Measurements from ENCODE around the gene LKAAEAR1. TPM values are rescaled to one million over a fixed set of nuclear protein-coding genes. Genes with fewer than 3 reads are reported as not detected.

Gene LKAAEAR1
- total and polyA plus RNA-seq, 9 of the 15 experiments (the other 6 are each of a cell fraction or from before 2014, with no cell fraction given) = not detected

- TF ChIP-seq ZNF318 (IDR thresholded peaks at IDR 0.05; ENCODE audit: borderline replicate concordance in 1 of 2, low read depth in 1 of 2) = no peak
- TF ChIP-seq, protein P1, sequence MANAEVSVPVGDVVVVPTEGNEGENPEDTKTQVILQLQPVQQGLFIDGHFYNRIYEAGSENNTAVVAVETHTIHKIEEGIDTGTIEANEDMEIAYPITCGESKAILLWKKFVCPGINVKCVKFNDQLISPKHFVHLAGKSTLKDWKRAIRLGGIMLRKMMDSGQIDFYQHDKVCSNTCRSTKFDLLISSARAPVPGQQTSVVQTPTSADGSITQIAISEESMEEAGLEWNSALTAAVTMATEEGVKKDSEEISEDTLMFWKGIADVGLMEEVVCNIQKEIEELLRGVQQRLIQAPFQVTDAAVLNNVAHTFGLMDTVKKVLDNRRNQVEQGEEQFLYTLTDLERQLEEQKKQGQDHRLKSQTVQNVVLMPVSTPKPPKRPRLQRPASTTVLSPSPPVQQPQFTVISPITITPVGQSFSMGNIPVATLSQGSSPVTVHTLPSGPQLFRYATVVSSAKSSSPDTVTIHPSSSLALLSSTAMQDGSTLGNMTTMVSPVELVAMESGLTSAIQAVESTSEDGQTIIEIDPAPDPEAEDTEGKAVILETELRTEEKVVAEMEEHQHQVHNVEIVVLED (CRISPR knock-in tag; IDR thresholded peaks at IDR 0.05) = no peak
- no peak for TF ChIP-seq SRSF1 (IDR thresholded peaks at IDR 0.05; ENCODE audit: low read depth, low read length)
- TF ChIP-seq PTBP1 (IDR thresholded peaks at IDR 0.05; ENCODE audit: low read depth, low read length) = no peak
- TF ChIP-seq ILK (tag; IDR thresholded peaks at IDR 0.05; ENCODE audit: borderline replicate concordance, low read depth) = no peak
- no peak for TF ChIP-seq RB1 (IDR thresholded peaks at IDR 0.05; ENCODE audit: low read depth)
- TF ChIP-seq NR1H2 (CRISPR knock-in tag; IDR thresholded peaks at IDR 0.05) = no peak
- no peak for TF ChIP-seq MAFK (IDR thresholded peaks at IDR 0.05; ENCODE audit: low read length)
- TF ChIP-seq ZNF12 (CRISPR knock-in tag; IDR thresholded peaks at IDR 0.05) = no peak
- TF ChIP-seq CBFA2T2 (conservative IDR thresholded peaks at IDR 0.05) = no peak
- TF ChIP-seq BRF1 (IDR thresholded peaks at IDR 0.05; ENCODE audit: borderline replicate concordance, extremely low read depth, insufficient read length) = no peak
- TF ChIP-seq ZNF212 (CRISPR knock-in tag; IDR thresholded peaks at IDR 0.05) = no peak
- TF ChIP-seq, protein P2, sequence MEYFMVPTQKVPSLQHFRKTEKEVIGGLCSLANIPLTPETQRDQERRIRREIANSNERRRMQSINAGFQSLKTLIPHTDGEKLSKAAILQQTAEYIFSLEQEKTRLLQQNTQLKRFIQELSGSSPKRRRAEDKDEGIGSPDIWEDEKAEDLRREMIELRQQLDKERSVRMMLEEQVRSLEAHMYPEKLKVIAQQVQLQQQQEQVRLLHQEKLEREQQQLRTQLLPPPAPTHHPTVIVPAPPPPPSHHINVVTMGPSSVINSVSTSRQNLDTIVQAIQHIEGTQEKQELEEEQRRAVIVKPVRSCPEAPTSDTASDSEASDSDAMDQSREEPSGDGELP (CRISPR knock-in tag; IDR thresholded peaks at IDR 0.05; ENCODE audit: borderline replicate concordance) = no peak
- no peak for TF ChIP-seq POU5F1 (IDR thresholded peaks at IDR 0.05; ENCODE audit: borderline replicate concordance, low read depth, low read length, partially characterized antibody)
- no peak for TF ChIP-seq FOXJ2 (tag; IDR thresholded peaks at IDR 0.05)
Observed at GRCh38 chr20:64076061-64076997, 7.9 kb downstream of the LKAAEAR1 start (continued).

Measured in K562 (cell line).